HepG2 (cell line): ENCODE data around the gene ZNF485. TPM values are rescaled to one million over a fixed set of nuclear protein-coding genes. Genes with fewer than 3 reads are reported as not detected.

Experiments
- ADNP ChIP-seq: sonication (generic); formaldehyde crosslinking; IDR thresholded peaks from 2 replicates; pipeline ENCODE4 v1.4.0; 2020; ENCODE audit warnings: missing genetic modification reagents
- ASH2L ChIP-seq: fragments of 300-600, 200-600 bp; sonication (generic); IDR thresholded peaks from 2 replicates; pipeline ENCODE4 v1.7.0; 2017; ENCODE audit warnings: low read depth, mild to moderate bottlenecking, moderate library complexity, mixed read lengths, low read length; ENCODE audit not compliant: insufficient read length
- ATAD3A ChIP-seq: sonication (generic); formaldehyde crosslinking; IDR thresholded peaks from 2 replicates; pipeline ENCODE4 v1.4.0; 2020; ENCODE audit warnings: missing genetic modification reagents
- BCL6 ChIP-seq: IDR thresholded peaks from 2 replicates; pipeline ENCODE4 v1.6.1; 2016; ENCODE audit warnings: missing genetic modification reagents, missing compliant biosample characterization
- BORCS8-MEF2B ChIP-seq: sonication (generic); formaldehyde crosslinking; IDR thresholded peaks from 2 replicates; pipeline ENCODE4 v1.8.0; 2022; ENCODE audit warnings: mild to moderate bottlenecking, missing genetic modification reagents
- CHCHD3 ChIP-seq: sonication (generic); formaldehyde crosslinking; IDR thresholded peaks from 2 replicates; pipeline ENCODE4 v1.8.0; 2022; ENCODE audit warnings: mild to moderate bottlenecking, missing genetic modification reagents, moderate library complexity
- CHD2 ChIP-seq: IDR thresholded peaks from 2 replicates; pipeline ENCODE4 v1.6.1; 2011; ENCODE audit warnings: low read depth, low read length, improper control_type of control experiment
- E2F1 ChIP-seq: sonication (generic); formaldehyde crosslinking; IDR thresholded peaks from 2 replicates; pipeline ENCODE4 v1.5.0; 2020; ENCODE audit warnings: missing genetic modification reagents
- HMG20A ChIP-seq: IDR thresholded peaks from 2 replicates; pipeline ENCODE4 v1.6.1; 2016; ENCODE audit warnings: borderline replicate concordance
- HOXA3 ChIP-seq: sonication (generic); formaldehyde crosslinking; IDR thresholded peaks from 2 replicates; pipeline ENCODE4 v1.5.0; 2020; ENCODE audit warnings: missing genetic modification reagents
- KLF9 ChIP-seq: IDR thresholded peaks from 2 replicates; pipeline ENCODE4 v1.6.1; 2016; ENCODE audit warnings: low read depth
- NFIB ChIP-seq: sonication (generic); formaldehyde crosslinking; IDR thresholded peaks from 2 replicates; pipeline ENCODE4 v1.9.0; 2021; ENCODE audit warnings: missing genetic modification reagents, mild to moderate bottlenecking, borderline replicate concordance
- NONO ChIP-seq, 2 experiments: fragments of 450-650 bp in 1 of 2; sonication (generic) in 1 of 2; formaldehyde crosslinking in 1 of 2; IDR thresholded peaks in 1 of 2; conservative IDR thresholded peaks in 1 of 2; 2 replicates each; pipeline versions ENCODE4 v1.6.1 to v1.8.0; 2017 to 2022; ENCODE audit warnings: mild to moderate bottlenecking in 1 of 2, missing genetic modification reagents in 1 of 2, moderate library complexity in 1 of 2
- REL ChIP-seq: sonication (generic); formaldehyde crosslinking; conservative IDR thresholded peaks from 2 replicates; pipeline ENCODE4 v1.8.0; 2022; ENCODE audit warnings: mild to moderate bottlenecking, missing genetic modification reagents, moderate library complexity
- SOX6 ChIP-seq, 2 experiments: fragments of 450-650 bp in 1 of 2; sonication (generic) in 1 of 2; formaldehyde crosslinking in 1 of 2; IDR thresholded peaks; 2 replicates each; pipeline versions ENCODE4 v1.4.0 to v1.6.1; 2017 to 2020; ENCODE audit warnings: antibody characterized with exemption in 1 of 2, mild to moderate bottlenecking in 1 of 2, missing genetic modification reagents in 1 of 2
- TARDBP ChIP-seq: sonication (generic); formaldehyde crosslinking; IDR thresholded peaks from 2 replicates; pipeline ENCODE4 v1.8.0; 2022; ENCODE audit warnings: mild to moderate bottlenecking, missing genetic modification reagents
- ZBTB38 ChIP-seq: sonication (generic); formaldehyde crosslinking; IDR thresholded peaks from 2 replicates; pipeline ENCODE4 v1.5.1; 2020; ENCODE audit warnings: mild to moderate bottlenecking, missing genetic modification reagents
- ZHX1 ChIP-seq: sonication (generic); formaldehyde crosslinking; IDR thresholded peaks from 2 replicates; pipeline ENCODE4 v1.8.1; 2022; ENCODE audit warnings: low read depth, mild to moderate bottlenecking, missing genetic modification reagents
- ZNF382 ChIP-seq: sonication (generic); formaldehyde crosslinking; IDR thresholded peaks from 2 replicates; pipeline ENCODE4 v1.5.0; 2020; ENCODE audit warnings: missing genetic modification reagents, mild to moderate bottlenecking, borderline replicate concordance
- ZNF431 ChIP-seq: sonication (generic); formaldehyde crosslinking; IDR thresholded peaks from 2 replicates; pipeline ENCODE4 v1.9.0; 2022; ENCODE audit warnings: missing genetic modification reagents, low read depth, mild to moderate bottlenecking, borderline replicate concordance
- ZNF670 ChIP-seq: sonication (generic); formaldehyde crosslinking; IDR thresholded peaks from 2 replicates; pipeline ENCODE4 v1.8.0; 2022; ENCODE audit warnings: mild to moderate bottlenecking, missing genetic modification reagents, borderline replicate concordance
- ZNF674 ChIP-seq: sonication (generic); formaldehyde crosslinking; IDR thresholded peaks from 2 replicates; pipeline ENCODE4 v1.5.0; 2020; ENCODE audit warnings: low read depth, mild to moderate bottlenecking, missing genetic modification reagents
- ZNF766 ChIP-seq: sonication (generic); formaldehyde crosslinking; IDR thresholded peaks from 2 replicates; pipeline ENCODE4 v1.5.0; 2020; ENCODE audit warnings: missing genetic modification reagents, borderline replicate concordance
- ZNF792 ChIP-seq: IDR thresholded peaks from 2 replicates; pipeline ENCODE4 v1.6.1; 2016
- polyA plus RNA-seq, 8 experiments: library from polyadenylated mRNA; depleted of rRNA in 3 of 8; stranded (reverse) in 7 of 8; unstranded in 1 of 8; fragments of >200 nt; fragmentation: Illumina TruSeq in 4 of 8; extraction: Trizol in 4 of 8; gene quantifications; 2 replicates each; pipeline versions ENCODE4 v1.2.1 to v1.2.3, GENCODE V29; 2011 to 2016; ENCODE audit warnings: low read depth in 4 of 8, missing spikeins in 1 of 8, mixed read lengths in 1 of 8; ENCODE audit not compliant: insufficient read depth in 1 of 8
- total RNA-seq, 5 experiments: library from RNA; depleted of rRNA; stranded (reverse); fragments of >200 nt; fragmentation: Illumina TruSeq; extraction: Trizol; gene quantifications; 2 replicates each; pipeline ENCODE4 v1.2.3, GENCODE V29; 2016; ENCODE audit warnings: low read depth in 1 of 5
- TF ChIP-seq, protein P1 (sequence below): sonication (generic); formaldehyde crosslinking; IDR thresholded peaks from 2 replicates; pipeline ENCODE4 v1.4.0; 2020; ENCODE audit warnings: missing genetic modification reagents

Gene ZNF485
- total and polyA plus RNA-seq, 2 of the 13 experiments (the other 11 are each of a cell fraction or from before 2014, with no cell fraction given) = 1.4 to 3.3 TPM

DNA sequence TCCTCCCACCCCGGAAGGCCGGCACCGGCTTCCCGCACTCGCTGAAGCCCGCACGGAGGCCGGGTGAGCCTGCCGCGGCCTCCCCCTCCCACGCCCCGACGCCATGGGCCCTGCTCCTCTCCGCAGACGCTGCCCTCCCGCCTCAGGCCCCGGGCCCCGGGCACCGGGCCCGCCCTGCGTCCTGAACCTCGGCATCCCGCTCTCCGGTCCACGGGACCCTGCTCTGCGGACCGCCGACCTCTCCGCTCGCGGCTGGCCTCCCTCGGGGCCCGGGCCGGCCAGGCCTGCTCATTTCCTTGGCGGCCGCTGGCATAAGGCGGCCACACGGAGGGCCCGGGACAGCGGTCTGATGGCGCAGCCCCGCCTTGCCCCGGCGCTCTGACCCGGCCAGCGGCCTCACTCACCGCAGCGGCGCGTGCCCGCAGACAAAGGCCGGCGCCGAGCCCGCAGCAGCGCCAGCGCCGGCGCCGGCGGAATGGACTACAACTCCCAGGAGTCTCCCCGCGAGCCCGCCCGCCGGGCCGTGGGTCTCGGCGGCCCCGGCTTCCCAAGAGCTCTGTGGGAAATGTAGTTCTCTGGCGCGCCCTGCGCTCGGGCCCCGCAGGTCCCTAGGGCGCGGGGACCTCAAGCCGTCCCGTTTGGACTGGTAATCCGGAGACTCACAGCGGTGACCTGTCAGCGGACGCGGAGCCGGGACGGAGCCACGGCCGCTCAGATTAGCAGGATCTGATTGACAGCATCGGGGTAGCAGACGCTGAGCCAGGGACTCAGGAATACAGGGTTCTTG, 42.4 kb downstream of the ZNF485 start, which contains the start of gene ZNF32 (continued):
- TF ChIP-seq E2F1 (peak; percentile 62; the same call in 1 of the 2 replicates), ADNP (CRISPR knock-in tag) (no peak), ZNF766 (CRISPR knock-in tag) (no peak), TARDBP (no peak), BORCS8-MEF2B (CRISPR knock-in tag) (0 out of 2 replicates have a peak, but pooled peaks have one; percentile 39), ZNF382 (CRISPR knock-in tag) (no peak), ZBTB38 (CRISPR knock-in tag) (peak; percentile 67; the same call in 1 of the 2 replicates), HMG20A (CRISPR knock-in tag) (no peak), ZNF670 (CRISPR knock-in tag) (no peak), ATAD3A (CRISPR knock-in tag) (no peak), ZNF674 (CRISPR knock-in tag) (no peak), REL (CRISPR knock-in tag) (no peak; the same call in 1 of the 2 replicates), NONO (IDR thresholded peaks at IDR 0.05) (no peak), NONO (CRISPR knock-in tag; conservative IDR thresholded peaks at IDR 0.05) (peak; percentile 37; the same call in 1 of the 2 replicates), ZNF431 (CRISPR knock-in tag) (no peak), CHCHD3 (peak; percentile 37; the same call in 1 of the 2 replicates), SOX6 (IDR thresholded peaks at IDR 0.05) (no peak), SOX6 (CRISPR knock-in tag; IDR thresholded peaks at IDR 0.05) (no peak), ZHX1 (CRISPR knock-in tag) (no peak), HOXA3 (CRISPR knock-in tag) (peak; percentile 23; the same call in 1 of the 2 replicates), CHD2 (no peak), ZNF792 (CRISPR knock-in tag) (no peak), ASH2L (peak; percentile 62), NFIB (CRISPR knock-in tag) (no peak), KLF9 (CRISPR knock-in tag) (no peak), BCL6 (no peak)
- TF ChIP-seq, protein P1, sequence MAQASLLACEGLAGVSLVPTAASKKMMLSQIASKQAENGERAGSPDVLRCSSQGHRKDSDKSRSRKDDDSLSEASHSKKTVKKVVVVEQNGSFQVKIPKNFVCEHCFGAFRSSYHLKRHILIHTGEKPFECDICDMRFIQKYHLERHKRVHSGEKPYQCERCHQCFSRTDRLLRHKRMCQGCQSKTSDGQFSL (CRISPR knock-in tag) = no peak
